Measurements from ENCODE around the gene ZNF823.

DNA sequence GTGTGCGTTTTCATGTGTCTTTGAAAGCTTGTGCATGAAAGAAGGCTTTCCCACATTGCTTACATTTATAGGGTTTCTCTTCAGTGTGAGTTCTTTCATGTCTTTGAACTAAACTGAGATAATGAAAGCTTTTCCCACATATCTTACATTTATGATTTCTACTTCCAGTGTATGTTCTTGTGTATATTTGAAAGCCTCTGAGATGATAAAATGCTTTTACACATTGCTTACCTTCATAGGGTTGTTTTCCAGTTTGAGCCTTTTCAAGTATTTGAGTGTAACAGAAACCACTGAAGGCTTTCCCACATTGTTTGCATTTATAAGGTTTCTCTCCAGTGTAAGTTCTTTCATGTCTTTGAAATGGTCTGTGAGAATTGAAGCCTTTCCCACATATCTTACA, 18.2 kb upstream of the ZNF823 start:
- TF ChIP-seq ZNF431 (CRISPR knock-in tag; IDR thresholded peaks at IDR 0.05) (no peak), ZNF384 (IDR thresholded peaks at IDR 0.05; ENCODE audit: low read depth, low read length) (no peak), MYNN (IDR thresholded peaks at IDR 0.05) (no peak), MYNN (CRISPR knock-in tag; IDR thresholded peaks at IDR 0.05) (no peak), POLR2A (conservative IDR thresholded peaks at IDR 0.05) (no peak), ZNF146 (CRISPR knock-in tag; IDR thresholded peaks at IDR 0.05; ENCODE audit: unreplicated experiment) (no peak), BCL6 (CRISPR knock-in tag; IDR thresholded peaks at IDR 0.05) (no peak), FOXK1 (CRISPR knock-in tag; IDR thresholded peaks at IDR 0.05; ENCODE audit: borderline replicate concordance) (no peak), KAT2B (IDR thresholded peaks at IDR 0.05; ENCODE audit: low read depth, low read length) (no peak)
- TF ChIP-seq, protein P1, sequence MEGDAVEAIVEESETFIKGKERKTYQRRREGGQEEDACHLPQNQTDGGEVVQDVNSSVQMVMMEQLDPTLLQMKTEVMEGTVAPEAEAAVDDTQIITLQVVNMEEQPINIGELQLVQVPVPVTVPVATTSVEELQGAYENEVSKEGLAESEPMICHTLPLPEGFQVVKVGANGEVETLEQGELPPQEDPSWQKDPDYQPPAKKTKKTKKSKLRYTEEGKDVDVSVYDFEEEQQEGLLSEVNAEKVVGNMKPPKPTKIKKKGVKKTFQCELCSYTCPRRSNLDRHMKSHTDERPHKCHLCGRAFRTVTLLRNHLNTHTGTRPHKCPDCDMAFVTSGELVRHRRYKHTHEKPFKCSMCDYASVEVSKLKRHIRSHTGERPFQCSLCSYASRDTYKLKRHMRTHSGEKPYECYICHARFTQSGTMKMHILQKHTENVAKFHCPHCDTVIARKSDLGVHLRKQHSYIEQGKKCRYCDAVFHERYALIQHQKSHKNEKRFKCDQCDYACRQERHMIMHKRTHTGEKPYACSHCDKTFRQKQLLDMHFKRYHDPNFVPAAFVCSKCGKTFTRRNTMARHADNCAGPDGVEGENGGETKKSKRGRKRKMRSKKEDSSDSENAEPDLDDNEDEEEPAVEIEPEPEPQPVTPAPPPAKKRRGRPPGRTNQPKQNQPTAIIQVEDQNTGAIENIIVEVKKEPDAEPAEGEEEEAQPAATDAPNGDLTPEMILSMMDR (IDR thresholded peaks at IDR 0.05 in 2 of 3, conservative IDR thresholded peaks at IDR 0.05 in 1 of 3; ENCODE audit: insufficient read depth in 2 of 3, low read depth in 1 of 3, low read length in 3 of 3): no peak

Measured in K562 (cell line).